Ammon's horn (tissue), 1 donor: Measurements from ENCODE around the gene SCN3B.
A peak's percentile ranks its signal among the peaks of the same experiment; 100 is the strongest.

Experiments used
- DNase-seq: peaks from one replicate; pipeline ENCODE4 v3.0.0-alpha.2; 2016; ENCODE audit warnings: low spot score

SCN3B gene

GRCh38 chr11:123594921-123595320 is 59.5 kb downstream of the SCN3B start:
- no peak for DNase-seq

DNA sequence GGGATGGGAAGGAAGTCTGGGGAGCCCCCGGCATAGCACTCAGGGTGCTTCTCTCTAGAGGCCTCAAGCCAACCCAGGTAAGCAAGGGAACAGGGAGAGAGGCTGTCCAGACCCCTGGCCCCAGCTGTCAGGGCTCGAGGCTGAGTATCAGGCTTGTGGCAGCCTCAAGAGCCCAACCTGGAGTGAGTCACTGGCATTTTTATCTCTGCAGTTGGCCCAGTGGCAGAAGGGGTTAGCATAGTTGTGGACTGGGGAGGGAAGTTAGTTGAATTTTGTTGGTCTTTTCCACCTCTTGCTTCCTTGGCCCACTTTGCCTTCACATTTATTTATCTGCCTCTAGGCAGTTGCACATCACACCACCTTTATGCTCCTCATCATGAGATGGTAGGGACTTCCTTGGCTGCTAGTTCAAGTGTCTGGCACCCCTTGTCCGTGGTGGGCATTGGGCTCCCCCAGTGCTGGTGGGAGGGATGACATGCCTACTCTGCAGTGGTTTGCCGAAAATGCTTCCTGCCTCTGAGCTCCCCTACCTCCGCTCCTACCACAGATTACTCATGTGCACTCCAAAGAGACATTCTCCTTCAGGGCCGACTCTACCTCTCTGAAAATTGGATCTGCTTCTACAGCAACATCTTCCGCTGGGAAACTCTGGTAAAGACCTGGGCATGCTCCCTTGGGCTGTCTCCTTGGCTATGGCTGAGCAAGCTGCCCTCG is 60.1 kb downstream of the SCN3B start:
- DNase-seq = no peak

GRCh38 chr11:123593570-123593969 is 60.9 kb downstream of the SCN3B start:
- no peak for DNase-seq

DNA sequence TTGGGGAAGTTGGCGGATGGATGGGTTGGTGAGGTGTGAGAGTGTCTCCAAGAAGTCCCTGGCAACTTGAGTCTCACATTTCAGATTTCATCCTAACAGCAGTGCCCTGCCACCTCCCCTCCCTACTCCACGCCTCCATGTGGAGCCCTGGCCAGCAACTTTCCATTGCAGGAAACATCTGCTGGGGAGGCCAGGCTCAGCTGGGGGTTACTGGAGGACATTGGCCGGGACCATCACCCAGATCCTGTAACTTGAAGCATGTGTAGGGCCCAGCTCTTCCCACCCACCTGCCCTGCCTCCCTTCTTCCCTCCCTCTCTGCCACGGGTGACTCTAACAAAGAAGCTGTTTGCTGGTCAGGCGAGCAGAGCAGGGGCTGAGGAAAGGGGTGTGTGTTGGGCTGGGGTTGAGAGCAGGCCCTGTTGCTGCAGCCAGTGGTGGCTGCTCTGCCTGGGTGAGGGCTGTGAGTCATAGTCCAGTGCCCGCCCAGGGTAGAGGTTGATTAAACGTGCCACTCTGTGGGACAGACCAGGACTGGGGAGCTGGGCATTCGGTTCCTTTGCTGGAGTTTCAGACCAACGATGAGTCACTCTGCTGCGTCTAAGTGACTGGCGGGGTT is 64.0 kb downstream of the SCN3B start:
- DNase-seq = no peak

DNA sequence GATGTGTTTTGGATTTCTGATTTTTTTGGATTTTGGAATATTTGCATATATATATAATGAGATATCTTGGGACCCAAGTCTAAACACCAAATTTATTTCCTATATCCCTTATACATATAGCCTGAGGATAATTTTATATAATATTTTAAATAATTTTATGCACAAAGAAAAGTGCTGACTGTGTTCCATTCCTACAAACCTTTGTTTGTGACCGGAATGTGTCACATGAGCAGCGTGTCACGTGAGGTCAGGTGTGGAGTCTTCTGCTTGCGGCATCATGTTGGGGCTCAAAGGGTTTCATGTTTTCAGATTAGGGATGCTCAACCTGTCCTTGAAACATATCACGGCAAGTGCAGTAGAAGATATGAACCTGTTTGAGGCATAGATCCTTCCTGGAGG is 65.6 kb downstream of the SCN3B start:
- DNase-seq = no peak

GRCh38 chr11:123588117-123588863 is 66.1 kb downstream of the SCN3B start:
- DNase-seq = no peak

- no peak for DNase-seq
These were observed 66.9 kb downstream of the SCN3B start for GRCh38 chr11:123587559-123587958.

- DNase-seq = no peak
These were observed 67.4 kb downstream of the SCN3B start for GRCh38 chr11:123587044-123587443.

- no peak for DNase-seq
These were observed 67.9 kb downstream of the SCN3B start for GRCh38 chr11:123586568-123586967.

DNA sequence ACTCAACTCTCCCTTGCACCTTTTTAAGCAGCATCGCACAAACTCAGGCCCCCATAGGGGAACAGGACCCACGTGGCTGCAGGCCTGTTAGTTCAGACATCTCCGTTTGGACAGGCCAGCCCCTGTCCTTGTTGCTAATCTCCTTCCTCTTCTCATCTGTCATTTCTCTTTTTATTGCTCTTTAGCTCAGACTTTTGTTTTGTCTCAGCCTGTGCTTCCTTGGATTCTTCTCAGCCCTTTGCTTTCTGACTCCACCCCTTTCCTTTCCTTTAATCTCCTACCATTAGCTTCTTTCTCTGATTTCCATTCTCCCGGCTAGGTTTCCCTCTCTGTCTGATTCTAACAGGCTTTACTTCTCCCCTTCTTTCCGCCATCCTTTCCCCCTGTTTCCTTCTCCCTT is 68.7 kb downstream of the SCN3B start:
- DNase-seq = no peak

DNA sequence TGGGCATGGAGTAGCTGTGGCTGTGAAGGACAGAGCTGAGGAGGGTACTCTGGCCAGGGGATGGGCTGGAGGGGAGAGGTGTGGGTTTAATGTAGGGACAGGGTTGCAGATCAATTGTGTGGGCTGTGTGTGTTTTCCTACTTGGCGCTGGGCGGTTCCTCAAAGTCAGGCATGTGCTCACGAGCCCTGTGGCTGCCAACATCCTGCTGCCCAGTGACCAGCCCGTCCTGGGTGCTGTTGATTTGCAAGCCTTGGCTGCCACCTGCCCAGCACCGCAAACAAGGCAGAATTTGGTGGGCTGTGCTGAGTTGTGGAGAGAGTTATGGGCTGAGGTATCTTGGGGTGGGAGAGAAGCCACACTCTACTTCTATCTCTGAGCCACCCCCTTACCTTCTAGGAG is 69.2 kb downstream of the SCN3B start:
- DNase-seq = no peak

DNA sequence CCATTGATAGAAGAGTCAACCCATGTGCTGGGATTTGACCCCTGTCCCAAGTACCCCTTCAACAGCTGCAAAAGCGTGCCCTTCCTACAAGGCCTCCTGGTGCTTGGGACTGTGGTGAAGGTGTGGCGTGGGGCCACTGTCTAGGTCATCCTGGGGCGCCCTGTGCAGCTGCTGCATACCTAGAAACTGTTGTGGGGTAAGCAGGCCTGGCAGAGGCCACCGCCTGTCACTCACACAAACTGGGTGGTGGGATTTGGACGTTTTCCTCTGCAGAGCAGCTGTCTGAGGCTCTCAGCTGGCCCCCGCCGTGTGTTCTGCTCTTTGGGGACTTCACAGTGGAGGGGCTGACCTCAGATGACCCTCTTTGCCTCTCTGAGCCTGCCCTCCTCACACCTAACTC is 69.7 kb downstream of the SCN3B start:
- no peak for DNase-seq

DNA sequence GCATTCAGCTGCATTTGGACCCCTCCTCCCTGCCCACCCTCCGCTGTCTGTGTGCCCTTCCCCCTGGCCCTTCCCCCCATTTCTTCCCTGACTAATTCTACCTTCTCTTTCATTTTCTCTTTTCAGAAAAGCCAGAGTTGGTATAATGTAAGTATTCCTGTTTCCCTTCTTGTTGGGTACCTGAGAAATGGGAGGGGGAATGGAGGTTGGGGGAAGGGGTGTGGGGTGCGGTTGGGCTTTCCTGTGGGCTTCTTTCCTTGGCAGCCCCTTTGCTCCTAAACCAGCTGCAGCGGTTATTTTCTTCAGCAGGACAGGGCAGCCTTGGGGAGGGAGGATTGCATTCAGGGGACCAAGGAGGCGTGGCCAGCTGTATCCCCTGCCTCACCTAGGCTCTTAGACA is 70.2 kb downstream of the SCN3B start:
- DNase-seq = no peak

DNA sequence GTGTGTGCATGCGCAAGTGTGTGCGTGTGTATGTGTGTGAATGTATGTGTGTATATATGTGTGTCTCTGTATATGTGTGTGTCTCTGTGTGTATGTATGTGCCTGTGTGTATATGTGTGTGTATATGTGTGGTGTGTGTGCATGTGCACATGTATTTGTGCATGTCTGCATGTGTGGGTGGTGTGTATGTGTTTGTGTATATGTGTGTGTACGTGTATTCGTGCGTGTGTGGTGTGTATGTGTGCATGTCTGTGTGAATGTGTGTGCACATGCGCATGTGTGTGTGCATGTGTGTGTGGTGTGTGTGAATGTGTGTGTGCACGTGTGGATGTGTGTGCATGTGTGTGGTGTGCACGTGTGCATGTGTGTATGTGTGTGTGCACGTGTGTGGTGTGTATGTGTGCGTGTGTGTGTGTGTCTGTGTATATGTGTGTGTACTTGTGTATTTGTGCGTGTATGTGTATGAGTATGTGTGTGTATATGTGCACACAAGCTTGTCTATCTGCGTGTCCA is 71.4 kb downstream of the SCN3B start:
- DNase-seq = no peak

- no peak for DNase-seq
These were observed 72.6 kb downstream of the SCN3B start for GRCh38 chr11:123581651-123582399.

GRCh38 chr11:123580557-123581275 is 73.7 kb downstream of the SCN3B start:
- peak; percentile 65 for DNase-seq

DNA sequence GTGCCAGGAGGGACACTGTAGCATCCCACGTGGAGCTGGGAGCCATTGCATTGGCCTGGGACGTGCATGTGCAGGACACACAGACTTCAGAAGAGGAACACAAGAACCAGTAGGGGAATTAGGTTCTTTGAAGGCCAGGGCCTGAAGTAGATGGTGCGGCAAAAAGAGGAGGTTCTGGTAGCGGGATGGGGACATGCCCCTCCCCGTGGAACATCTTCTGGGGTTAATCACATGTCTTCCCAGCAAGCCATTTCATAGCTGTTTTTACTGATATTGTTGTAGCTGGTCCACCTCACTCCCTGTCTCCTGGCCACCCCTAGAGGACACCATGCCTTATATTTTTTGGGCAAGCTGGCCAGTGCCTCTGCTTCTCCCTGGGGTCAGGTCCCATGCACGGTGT is 74.3 kb downstream of the SCN3B start:
- DNase-seq = no peak

DNA sequence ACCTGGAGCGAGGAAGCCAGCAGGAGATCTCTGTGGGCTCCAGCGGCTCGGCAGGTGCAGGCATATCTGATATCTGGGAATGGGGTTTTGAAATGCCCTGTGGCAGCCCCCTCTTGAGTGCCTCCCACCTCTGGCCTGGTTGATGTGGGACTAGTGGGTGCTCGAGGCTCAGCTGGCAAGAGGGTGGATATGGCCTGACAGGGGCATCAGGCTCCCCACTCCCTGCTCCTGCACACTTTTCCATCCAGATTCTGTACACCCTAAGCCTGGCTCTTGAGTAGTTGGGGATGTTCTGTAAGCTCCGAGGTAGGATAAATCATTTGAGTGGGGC is 75.0 kb downstream of the SCN3B start:
- DNase-seq = no peak
